NCI-H460 (cell line): Measurements from ENCODE around the gene PDCD4. TPM values are rescaled to one million over a fixed set of nuclear protein-coding genes. Genes with fewer than 3 reads are reported as not detected.
"Not testable (repeated sequence)": the region's sequence is repeated elsewhere in the genome, so short reads cannot be mapped to it uniquely, and the experiment has no call there.

ENCODE experiments used
- DNase-seq: peaks from one replicate; pipeline ENCODE4 v3.0.0-alpha.2; 2016; ENCODE audit warnings: low read depth; ENCODE audit errors: extremely low read depth
- total RNA-seq: library from RNA; depleted of rRNA; stranded (reverse); fragments of >200 nt; shearing (Covaris generic); gene quantifications from 2 replicates; pipeline ENCODE4 v1.2.3, GENCODE V29; 2014

The PDCD4 gene
- total RNA-seq, 1 experiment from 2014 or later = 82.1 TPM

DNA sequence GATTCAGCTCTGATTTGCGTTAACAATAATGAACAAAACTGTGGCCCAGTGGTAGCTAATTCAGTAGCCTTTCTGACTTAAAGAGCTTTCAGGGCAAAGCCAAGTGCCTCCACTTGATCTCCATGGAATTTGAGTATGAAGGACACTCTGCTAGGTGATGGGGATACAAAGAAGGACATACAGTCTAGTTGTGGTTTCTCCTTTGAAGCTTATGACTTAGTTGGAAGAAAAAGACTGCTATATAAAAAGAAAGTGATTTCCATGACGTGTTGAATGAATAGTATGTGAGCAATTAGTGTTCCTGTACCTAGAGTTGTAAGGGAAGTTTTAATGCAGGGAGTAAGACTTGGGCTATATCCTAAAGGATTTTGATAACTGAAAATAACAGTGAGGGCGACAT is 8.3 kb downstream of the PDCD4 start:
- DNase-seq = no peak

DNA sequence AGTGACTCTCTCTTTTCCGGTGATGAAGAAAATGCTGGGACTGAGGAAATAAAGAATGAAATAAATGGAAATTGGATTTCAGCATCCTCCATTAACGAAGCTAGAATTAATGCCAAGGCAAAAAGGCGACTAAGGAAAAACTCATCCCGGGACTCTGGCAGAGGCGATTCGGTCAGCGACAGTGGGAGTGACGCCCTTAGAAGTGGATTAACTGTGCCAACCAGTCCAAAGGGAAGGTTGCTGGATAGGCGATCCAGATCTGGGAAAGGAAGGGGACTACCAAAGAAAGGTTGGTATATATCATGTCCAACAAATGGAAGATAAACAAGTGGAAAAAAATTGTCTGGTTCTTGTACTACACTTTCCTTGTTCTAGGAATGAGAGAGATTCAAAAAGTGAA is 9.5 kb downstream of the PDCD4 start:
- DNase-seq = no peak

DNA sequence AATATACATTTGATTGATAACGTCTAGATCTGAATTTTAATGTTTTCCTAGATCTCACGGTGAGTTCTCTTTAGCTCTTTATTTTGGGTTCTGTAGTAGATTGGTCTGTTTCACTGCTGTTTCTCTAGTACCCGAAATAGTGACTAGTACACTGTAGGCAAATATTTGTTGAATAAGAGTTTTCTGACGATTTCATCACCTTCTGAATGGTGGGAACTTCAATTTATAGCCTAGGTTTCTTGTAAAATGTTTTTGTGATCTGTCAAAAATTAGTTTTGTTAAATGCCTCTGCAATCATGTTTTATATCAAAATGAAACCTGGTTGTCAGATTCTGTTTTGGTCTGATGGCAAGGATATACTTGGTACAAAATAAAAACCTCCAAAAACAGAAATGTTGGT is 10.2 kb downstream of the PDCD4 start:
- DNase-seq = no peak

DNA sequence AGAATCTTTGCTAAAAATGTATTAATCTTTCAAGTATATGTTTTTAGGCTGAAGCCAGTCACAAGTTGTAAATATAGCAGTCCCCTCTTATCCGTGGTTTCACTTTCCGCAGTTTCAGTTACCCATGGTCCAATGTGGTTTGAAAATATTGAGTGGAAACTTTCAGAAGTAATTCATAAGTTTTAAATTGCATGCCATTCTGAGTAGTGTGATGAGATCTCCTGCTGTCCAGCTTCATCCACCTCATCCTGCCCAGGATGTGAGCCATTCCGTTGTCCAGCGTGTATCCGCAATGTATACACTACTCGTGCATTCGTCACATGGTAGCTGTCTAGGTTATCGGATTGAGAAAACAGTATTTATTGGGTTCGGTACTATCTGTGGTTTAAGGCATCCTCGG is 12.2 kb downstream of the PDCD4 start:
- DNase-seq = no peak

DNA sequence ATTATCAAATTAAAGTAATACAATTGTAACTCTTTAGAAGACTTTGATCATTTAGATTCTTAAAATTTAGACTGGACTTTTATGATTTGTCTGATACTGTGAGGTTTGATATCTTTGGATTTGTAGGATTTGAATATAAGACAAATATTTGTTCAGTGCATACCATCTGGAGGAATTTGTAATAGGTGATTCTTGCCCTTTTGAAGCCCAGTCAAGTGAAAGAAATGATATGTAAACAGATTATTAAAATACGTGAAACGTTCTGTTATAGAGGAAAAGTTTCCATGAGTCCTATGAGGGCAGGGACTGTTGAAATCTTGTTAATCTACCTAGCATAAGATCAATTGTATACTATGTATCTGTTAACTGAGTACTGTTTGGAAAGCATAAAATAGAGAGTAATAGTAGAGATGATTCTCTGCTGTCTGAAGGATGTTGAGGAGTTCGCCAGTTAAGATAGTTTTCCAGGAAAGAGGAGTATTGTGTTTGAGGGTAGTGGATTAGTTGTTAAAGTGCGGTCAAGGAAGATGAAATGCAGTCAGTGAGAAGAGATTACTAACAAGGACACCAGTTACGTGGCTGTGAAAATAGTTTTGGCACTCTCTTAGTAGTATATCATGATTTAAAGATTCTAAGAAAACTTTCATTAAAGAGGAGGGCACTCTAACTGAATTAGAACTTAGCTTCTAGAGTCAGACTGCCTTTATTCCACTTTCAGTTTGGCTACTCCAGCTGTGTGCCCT is 14.4 kb downstream of the PDCD4 start:
- no peak for DNase-seq

DNA sequence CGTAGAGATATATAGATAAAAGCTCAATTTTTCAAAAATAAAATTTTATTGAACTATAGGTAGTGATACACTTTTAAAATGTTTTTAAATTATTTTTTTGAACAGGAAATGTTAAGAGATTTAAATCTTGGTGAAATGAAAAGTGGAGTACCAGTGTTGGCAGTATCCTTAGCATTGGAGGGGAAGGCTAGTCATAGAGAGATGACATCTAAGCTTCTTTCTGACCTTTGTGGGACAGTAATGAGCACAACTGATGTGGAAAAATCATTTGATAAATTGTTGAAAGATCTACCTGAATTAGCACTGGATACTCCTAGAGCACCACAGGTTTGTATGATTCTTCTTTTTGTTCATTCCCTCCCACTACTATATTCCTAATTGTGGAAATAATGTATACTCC is 15.8 kb downstream of the PDCD4 start:
- DNase-seq = no peak

DNA sequence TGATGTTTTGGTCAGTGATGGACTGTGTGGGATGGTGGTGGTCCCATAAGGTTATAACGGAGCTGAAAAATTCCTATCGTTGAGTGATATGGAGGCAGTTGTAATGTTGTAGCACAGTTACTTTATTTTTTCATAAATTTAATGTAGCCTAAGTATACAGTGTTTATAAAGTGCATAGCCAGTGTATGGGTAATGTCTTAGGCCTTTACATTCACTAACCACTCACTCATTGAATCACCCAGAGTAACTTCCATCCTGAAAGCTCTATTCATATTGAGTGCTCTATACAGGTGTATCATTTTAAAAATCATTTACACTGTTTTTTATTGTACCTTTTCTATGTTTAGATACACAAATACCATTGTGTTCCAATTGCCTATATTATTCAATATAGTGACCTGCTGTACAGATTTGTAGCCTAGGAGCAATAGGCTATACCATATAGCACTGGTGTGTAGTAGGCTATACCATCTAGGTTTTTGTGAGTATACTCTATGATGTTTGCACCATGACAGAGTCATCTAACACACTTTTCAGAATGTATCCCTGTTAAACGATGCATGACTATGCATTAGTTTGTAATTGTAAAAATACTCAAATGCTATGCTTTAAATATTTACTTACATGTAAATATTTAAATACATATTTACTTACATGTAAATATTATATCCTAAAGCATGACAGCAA is 21.0 kb downstream of the PDCD4 start:
- no peak for DNase-seq

DNA sequence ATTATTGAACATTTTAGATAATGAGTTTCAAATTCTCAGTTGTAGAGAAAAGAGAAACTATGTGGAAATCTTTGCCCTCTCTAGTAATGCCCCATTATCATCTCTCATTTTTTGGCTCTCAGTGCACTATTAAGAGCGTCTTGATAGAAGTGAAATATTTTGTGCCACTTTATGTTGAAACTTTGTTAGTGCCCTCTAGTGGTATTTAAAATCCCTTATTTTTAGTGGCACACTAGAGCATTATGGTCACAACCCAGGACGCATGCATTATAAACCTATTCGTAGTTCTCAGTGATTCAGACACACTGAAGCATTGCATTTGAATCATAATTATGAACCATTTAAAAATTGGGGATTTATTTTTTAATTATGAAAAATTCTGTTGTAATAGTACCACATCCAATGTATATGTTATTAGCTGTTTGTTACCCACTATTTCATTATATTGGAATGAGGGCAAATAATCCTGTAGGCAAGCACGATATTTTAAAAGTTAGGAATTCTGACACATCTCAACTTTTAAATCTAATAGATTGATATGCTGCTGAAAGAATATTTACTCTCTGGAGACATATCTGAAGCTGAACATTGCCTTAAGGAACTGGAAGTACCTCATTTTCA is 21.9 kb downstream of the PDCD4 start:
- DNase-seq = peak; percentile 56

DNA sequence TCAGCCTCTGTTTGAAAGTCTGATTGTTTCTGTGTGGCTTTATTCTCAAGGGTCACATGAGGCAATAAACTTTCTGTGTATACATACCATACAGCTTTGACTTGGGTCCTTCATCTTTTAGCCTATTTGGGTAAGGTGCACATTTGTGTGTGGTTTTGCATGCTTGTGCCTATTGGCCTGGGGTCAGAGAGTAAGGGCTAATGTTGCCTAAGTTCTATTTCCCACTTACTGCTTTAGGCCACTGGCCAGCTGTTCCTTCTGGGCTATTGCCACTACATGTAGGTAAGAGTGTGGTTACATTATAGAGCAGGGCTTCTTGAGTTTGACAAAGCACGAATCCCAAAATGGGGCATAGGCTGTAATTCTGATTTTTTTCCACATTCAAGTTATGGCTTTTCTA is 25.5 kb downstream of the PDCD4 start:
- DNase-seq = no peak

DNA sequence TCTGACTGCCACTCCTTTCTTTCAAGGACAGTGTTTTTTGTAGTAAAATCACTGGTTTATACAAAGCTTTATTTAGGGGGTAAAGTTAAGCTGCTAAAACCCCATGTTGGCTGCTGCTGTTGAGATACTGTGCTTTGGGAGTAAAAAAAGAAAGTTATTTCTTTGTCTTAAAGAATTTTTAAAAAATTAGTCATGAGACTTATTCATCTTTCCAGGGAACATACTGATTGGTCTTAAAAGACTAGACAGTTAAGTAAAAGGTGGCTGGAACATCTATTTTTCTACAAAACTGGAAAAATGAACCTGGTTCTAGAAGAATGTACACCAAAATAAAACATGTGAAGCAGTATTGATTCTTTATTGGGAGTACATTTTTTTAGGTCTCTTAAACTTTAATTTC is 26.7 kb downstream of the PDCD4 start:
- DNase-seq = no peak

DNA sequence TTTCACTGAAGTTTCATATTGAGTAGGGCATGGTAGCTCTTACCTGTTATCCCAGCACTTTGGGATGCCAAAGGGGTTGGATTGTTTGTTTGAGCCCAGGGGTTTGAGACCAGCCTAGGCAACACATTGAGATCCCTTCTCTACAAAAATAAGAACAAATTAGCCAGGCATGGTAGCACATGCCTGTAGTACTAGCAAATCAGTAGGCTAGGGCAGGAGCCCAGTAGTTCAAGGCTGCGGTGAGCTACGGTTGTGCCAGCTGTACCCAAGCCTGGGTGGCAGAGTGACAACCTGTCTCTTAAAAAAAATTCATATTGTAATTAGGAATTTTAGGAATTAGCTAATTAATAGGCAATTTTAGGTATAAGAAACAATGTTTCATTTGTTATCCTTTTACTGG is 29.3 kb downstream of the PDCD4 start:
- no peak for DNase-seq

DNA sequence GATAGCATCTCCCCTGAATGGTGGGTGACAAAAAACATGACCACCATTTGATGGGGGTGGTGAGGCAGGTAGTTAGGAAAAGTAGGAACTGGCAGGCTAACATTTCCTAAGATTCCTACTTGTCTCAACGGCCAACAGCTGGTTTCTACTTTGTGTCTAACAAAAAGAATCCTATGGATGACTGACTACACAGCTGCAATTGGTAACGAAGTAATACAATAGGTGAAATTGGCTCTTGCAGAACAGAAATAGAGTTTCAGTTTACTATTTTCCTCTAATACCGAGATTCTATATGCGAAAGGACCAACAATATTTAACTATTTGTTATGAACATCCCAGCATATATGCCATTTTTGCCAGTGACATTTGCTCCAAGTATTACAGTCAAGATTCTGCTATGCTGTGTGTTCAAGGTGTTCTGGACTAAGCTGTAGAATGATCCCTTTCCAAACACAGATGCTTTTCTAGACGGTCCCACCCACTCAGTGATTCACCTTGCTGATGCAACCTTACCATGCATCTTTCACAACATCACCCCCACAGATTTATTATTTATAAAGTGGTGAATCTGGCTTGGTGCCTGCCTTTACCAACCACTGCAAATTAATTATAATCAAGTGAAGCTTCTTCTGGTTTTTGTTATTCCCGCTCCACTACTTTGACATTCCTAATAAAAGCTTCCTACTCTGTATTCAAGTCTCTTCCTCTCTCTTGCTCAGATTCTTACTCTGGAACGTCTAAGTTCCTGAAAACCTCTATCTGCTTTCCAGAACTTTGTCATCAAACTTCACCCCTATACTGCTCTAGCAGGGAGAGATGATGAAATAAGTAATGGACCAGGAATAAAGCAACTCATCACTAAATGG is 30.5 kb downstream of the PDCD4 start:
- DNase-seq = peak; percentile 50

DNA sequence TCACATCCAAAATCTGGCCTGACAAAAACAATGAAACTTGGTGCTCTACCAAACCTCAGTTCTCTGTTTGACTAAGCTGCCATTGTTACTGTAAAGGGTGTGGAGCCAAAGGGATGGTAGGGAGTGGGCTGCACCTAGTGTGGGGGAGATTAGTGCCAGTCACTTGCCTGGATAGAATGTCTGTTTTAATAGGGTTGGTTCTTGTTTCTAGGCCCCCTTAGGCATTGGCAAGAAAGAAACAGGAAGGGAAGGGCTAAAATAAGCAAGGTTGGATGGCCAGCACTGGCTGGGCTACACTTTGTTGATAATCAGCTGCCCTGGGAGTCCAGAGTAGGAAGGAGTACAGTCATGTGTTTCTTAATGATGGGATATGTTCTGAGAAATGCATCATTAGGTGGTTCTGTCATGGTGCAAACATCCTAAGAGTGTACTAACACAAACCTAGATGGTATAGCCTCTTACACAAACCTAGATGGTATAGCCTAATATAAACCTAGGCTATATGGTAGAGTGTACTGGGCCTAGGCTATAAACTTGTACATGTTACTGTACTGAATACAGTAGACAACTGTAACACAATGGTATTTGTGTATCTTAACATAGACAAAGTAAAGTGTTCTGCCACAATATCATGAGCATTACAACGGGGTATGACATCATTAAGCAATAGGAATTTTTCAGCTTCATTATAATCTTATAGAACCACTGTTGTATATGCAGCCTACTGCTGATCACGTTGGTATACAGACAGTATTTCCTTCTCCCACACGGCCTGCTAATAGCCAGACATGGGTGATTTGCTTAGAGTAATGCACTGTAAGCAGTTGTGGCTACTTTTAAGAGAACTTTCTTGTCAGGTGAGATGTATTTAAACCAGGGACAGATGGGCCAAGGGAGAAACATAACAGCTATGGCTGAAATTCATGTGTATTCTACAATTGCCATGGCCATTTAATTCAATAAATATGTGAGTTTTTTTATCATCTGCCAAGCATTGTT is 31.9 kb downstream of the PDCD4 start:
- DNase-seq = no peak

DNA sequence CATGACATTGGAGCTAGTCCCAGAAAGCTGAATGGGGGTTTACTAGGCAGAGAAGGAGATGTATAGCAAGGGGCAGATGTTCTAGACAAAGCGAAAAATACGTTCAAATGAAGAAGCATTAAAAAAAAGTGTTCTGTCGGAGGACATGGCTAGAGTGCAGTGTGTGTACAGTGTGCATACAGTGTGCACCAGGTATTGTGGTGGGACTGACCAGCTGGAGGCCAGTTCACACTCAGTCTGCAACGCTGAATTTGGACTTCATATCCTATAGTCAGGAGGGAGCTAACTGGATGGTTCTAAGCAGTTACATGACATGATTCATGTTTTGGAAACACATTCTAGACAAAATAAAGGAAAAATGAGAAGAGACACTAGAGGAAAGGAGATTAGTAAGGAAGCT is 38.4 kb downstream of the PDCD4 start:
- DNase-seq = no peak

DNA sequence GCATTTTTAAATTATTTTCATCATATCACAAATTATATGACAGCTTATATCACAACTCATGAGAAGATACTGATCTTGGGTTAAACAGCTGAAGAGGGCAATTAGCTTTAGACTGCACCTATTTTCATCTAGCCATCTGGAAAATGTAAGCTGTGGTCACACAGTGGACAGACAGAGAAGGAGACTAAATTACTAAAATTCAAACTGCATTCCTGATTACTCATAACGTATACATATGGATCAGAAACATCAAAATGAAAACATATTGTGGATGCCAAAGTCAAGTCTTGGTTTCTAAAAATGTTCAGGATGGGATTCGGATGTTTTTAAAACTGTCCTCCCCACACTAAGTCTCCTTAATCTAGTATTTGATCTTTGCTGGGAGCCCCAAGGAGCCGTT is 40.6 kb downstream of the PDCD4 start:
- DNase-seq = no peak

DNA sequence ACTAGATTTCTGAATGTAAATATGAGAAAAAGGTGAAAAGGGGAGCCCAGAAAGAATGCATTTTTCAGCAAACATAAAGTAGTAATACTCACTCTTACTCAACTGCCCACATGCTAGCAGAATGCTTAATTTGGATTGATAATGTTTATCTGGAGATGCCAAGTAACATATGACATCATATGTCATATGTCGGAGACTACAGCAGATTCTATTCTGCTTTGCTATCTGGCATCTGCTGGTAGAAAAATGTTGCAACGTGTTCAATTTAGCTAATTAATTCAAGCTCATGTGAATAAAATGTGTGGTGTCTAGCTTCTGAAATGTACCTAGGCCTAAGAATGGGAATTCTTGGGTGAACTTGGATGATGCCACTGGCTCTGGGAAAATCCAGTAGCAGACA is 42.7 kb downstream of the PDCD4 start:
- DNase-seq = no peak

DNA sequence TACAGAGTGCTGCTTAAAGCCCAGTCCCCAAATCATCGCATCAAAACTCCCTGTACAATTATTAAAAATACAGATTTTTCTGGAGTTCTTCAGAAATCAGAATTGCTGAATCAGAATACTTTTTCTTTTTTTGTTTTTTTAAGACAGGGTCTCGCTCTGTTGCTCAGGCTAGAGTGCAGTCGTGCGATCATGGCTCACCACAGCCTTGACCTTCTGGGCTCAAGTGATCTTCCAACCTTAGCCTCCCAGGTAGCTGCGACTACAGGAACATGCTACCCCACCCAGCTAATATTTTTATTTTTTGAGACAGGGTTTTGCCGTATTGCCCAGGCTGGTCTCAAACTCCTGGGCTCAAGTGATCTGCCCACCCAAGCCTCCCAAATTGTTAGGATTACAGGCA is 43.3 kb downstream of the PDCD4 start:
- DNase-seq = no peak

DNA sequence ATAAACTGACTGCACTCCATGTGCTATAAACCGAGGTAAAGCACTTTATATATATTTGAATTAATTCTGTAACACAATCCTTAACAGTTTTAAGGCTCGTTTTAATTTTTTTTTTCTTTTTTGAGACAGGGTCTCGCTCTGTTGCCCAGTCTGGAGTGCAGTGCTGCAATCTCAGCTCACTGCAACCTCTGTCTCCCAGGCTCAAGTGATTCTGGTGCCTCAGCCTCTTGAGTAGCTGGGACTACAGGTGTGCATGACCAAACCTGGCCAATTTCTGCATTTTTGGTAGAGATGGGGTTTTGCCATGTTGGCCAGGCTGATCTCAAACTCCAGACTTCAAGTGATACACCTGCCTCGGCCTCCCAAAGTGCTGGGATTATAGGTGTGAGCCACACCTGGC is 43.9 kb downstream of the PDCD4 start:
- not testable (repeated sequence) for DNase-seq

DNA sequence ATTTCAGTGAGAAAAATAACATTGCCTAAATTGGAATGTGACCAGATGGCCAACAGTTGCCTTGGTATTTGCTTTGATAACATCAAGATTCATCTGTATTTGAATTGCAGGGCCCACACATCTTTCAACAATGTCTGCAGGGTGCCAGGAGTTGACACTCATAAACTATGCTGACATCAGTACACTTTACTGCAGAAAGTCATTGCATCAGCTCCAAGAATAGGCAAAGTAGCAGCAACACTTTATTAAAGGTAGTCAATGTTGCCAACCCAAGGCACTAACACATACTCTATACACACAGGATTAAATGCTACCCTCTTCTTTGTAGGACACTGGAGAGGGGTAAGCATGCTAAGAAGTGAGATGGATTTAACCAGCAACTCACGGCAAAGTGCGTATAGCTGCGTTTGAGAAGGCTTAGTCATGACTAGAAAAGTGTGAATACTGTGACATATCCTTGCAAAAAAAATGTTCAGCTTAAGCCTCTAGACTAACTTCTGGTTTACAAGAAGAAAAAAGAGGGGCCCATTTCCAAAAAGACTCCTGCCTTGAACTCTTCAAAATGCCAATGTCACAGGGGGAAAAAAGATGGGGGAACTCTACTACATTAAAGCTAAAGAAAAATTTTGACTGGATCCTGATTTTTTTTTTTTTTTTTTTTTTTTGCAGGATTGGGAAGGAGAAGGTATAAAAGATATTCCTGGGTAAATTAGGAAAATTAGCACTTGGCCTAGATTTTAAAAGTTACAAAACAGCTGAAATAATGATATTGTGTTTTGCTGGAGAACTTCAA is 45.0 kb downstream of the PDCD4 start:
- DNase-seq = peak; percentile 82
